ENCODE measurements around the gene ZNF71. TPM values are rescaled to one million over a fixed set of nuclear protein-coding genes. Genes with fewer than 3 reads are reported as not detected.

Gene ZNF71
- total RNA-seq, 1 experiment from 2014 or later, result 13.7 TPM

- POLR2A ChIA-PET (ENCODE audit: low non-redundant PET), result no interaction called here
- H3K4me3 ChIP-seq (ENCODE audit: low read depth, low read length, poor library complexity, severe bottlenecking), result no peak overlapping the region
- H3K4me1 ChIP-seq (ENCODE audit: insufficient read depth, low read length, poor library complexity, severe bottlenecking), result no peaks in the 10 kb centered on the region
- no peak overlapping the region for H3K27ac ChIP-seq (ENCODE audit: low read depth, low read length, poor library complexity, severe bottlenecking)
- H3K9me3 ChIP-seq (ENCODE audit: low read depth, low read length, poor library complexity, severe bottlenecking), result no peaks in the 10 kb centered on the region
- H3K27me3 ChIP-seq (replicated peaks; ENCODE audit: insufficient read depth, low read depth, low read length, poor library complexity), result no peaks in the 10 kb centered on the region
- H3K36me3 ChIP-seq (ENCODE audit: insufficient read depth, low read length, poor library complexity, severe bottlenecking), result peaks cover 12% of the 10 kb centered on the region
- CTCF ChIA-PET, result no interaction called here
- TF ChIP-seq CTCF (conservative IDR thresholded peaks at IDR 0.05; ENCODE audit: low read depth, low read length) (no peak), EZH2 (IDR thresholded peaks at IDR 0.05; ENCODE audit: borderline replicate concordance, low read depth, low read length, poor library complexity, severe bottlenecking) (no peak)
- BruUV-seq (replicated peaks), result no TSS peak
- intact Hi-C loops (cut with micrococcal nuclease; ENCODE audit: unreplicated experiment), result no loop called here
- DNase-seq (ENCODE audit: low spot score), result no peak
These were observed 27.3 kb downstream of the ZNF71 start for GRCh38 chr19:56622374-56622773.

GRCh38 chr19:56623006-56623405 is 27.9 kb downstream of the ZNF71 start:
- CTCF ChIA-PET, result no interaction called here
- no peak for DNase-seq (ENCODE audit: low spot score)
- H3K4me3 ChIP-seq (ENCODE audit: low read depth, low read length, poor library complexity, severe bottlenecking), result no peak overlapping the region
- no peaks in the 10 kb centered on the region for H3K4me1 ChIP-seq (ENCODE audit: insufficient read depth, low read length, poor library complexity, severe bottlenecking)
- intact Hi-C loops (cut with micrococcal nuclease; ENCODE audit: unreplicated experiment), result no loop called here
- no peak overlapping the region for H3K27ac ChIP-seq (ENCODE audit: low read depth, low read length, poor library complexity, severe bottlenecking)
- BruUV-seq (replicated peaks), result no TSS peak
- POLR2A ChIA-PET (ENCODE audit: low non-redundant PET), result no interaction called here
- H3K36me3 ChIP-seq (ENCODE audit: insufficient read depth, low read length, poor library complexity, severe bottlenecking), result peaks cover 12% of the 10 kb centered on the region
- TF ChIP-seq EZH2 (IDR thresholded peaks at IDR 0.05; ENCODE audit: borderline replicate concordance, low read depth, low read length, poor library complexity, severe bottlenecking) (no peak), CTCF (conservative IDR thresholded peaks at IDR 0.05; ENCODE audit: low read depth, low read length) (no peak)
- no peaks in the 10 kb centered on the region for H3K9me3 ChIP-seq (ENCODE audit: low read depth, low read length, poor library complexity, severe bottlenecking)
- no peaks in the 10 kb centered on the region for H3K27me3 ChIP-seq (replicated peaks; ENCODE audit: insufficient read depth, low read depth, low read length, poor library complexity)

- ChIA-PET CTCF (no interaction called here), POLR2A (ENCODE audit: low non-redundant PET) (no interaction called here)
- H3K4me1 ChIP-seq (ENCODE audit: insufficient read depth, low read length, poor library complexity, severe bottlenecking), result no peaks in the 10 kb centered on the region
- DNase-seq (ENCODE audit: low spot score), result no peak
- H3K27me3 ChIP-seq (replicated peaks; ENCODE audit: insufficient read depth, low read depth, low read length, poor library complexity), result no peaks in the 10 kb centered on the region
- intact Hi-C loops (cut with micrococcal nuclease; ENCODE audit: unreplicated experiment), result no loop called here
- H3K36me3 ChIP-seq (ENCODE audit: insufficient read depth, low read length, poor library complexity, severe bottlenecking), result peaks cover 12% of the 10 kb centered on the region
- no peak for TF ChIP-seq CTCF (conservative IDR thresholded peaks at IDR 0.05; ENCODE audit: low read depth, low read length)
- no peak for TF ChIP-seq EZH2 (IDR thresholded peaks at IDR 0.05; ENCODE audit: borderline replicate concordance, low read depth, low read length, poor library complexity, severe bottlenecking)
- H3K4me3 ChIP-seq (ENCODE audit: low read depth, low read length, poor library complexity, severe bottlenecking), result no peak overlapping the region
- no TSS peak for BruUV-seq (replicated peaks)
- peaks cover 7% of the 10 kb centered on the region for H3K9me3 ChIP-seq (ENCODE audit: low read depth, low read length, poor library complexity, severe bottlenecking)
- H3K27ac ChIP-seq (ENCODE audit: low read depth, low read length, poor library complexity, severe bottlenecking), result no peak overlapping the region
These were observed 30.6 kb downstream of the ZNF71 start for GRCh38 chr19:56625708-56626107.

Measured in A673 (cell line).